GM10847 (cell line): ENCODE results near the gene PLEKHF1.
A peak's percentile ranks its signal among the peaks of the same experiment; 100 is the strongest.

ENCODE experiments used
- POLR2A ChIP-seq: IDR thresholded peaks from 2 replicates; pipeline ENCODE4 v1.6.1; 2011; ENCODE audit not compliant: insufficient read length; ENCODE audit errors: extremely low read depth

Gene PLEKHF1

DNA sequence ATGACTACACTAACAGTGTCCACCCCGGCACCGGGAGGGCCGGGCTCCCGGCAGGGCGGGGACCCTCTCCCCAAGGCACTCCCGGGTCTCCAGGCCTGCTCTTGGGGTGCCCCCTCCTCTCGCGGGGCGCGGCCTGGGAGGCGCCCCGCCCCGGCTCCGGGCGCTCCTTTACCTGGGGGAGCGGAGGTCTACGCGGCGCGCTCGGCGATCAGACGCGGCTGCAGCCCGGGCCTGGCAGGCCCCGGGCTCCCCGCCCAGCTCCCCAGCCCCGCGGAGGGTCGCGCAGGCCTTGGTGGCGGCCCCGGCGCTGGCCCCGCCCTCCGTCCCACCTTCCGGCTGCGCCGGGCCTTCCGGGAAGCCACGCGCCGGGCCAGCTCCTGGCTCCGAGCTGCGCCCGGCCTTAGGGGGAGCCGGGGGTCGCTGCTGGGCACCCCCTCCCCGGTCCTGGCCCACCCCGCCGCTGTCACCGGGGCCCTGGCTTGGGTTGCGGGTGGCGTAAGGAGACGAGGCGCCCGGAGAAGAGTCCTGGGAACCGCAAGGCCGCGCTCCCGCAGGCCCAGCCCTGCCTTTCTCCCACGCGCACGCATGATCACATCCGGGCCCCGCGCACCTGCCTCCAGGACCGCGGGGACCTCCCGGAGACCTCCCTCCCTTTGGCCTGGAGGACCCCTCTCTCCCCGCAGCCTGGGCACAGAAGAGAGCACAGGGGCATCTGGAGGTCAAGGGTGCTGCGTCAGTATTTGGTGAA, 49.9 kb downstream of the PLEKHF1 start, which contains the start of gene C19orf12:
TSS of gene C19orf12 (minus strand) at position 309 of the 748 bp plus-strand sequence. CDS start 6,848 bp downstream, outside the sequence.
- peak; percentile 78 for TF ChIP-seq POLR2A

DNA sequence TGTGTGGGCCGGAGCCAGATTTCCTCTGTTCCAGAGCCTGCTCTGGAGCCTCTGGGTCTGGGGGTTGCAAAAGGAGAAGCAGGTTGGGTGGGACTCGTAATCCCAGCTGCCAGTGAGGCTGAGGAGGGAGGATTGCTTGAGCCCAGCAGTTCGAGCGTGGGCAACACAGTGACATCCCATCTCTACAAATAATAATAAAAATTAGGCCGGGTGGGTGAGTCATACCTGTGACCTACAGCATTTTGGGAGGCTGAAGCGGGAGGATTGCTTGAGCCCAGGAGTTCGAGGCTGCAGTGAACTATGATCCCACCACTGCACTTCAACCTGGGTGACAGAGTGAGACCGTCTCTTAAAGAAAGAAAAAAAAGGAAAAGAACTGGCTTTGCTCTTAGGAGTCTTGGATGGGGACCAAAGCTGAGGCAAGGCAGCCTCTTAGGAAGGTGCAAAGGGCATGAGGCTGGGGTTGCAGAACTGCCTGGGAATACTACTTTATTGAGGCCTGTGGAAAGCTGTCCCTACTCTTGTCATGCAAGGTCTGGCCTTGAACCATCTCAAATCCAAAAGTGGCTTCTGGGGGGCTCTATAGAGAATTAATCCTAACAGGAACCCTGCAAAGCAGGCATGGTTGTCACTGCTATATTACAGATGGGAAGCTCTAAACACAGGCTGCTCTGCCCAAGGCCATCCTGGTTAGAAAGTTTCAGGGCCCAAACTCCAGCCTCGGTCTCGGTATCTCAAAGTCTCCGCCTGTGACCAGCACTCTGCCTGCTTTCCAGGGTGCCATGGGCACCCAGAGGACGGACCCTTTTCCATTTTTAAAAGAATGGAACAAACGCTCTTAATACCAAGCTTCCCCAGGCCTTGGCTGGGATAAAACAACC, 50.7 kb downstream of the PLEKHF1 start:
- TF ChIP-seq POLR2A = no peak

DNA sequence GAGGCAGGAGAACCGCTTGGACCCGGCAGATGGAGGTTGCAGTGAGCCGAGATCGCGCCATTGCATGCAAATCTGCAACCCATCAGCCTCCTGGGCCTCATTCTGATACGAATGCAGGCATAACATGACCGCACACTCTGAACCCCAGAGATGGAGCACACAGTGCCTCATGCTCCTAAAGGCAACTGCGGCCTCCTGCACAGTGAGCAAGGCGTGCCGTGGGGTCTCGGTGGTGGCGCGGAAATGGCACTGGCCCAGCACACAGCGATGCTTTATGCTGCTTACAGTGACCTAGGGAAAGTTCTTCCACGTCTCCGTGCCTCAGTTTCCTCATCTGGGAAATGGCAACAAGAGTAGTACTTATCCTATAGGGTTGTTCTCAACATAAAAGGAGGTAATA, 51.8 kb downstream of the PLEKHF1 start:
- no peak for TF ChIP-seq POLR2A

DNA sequence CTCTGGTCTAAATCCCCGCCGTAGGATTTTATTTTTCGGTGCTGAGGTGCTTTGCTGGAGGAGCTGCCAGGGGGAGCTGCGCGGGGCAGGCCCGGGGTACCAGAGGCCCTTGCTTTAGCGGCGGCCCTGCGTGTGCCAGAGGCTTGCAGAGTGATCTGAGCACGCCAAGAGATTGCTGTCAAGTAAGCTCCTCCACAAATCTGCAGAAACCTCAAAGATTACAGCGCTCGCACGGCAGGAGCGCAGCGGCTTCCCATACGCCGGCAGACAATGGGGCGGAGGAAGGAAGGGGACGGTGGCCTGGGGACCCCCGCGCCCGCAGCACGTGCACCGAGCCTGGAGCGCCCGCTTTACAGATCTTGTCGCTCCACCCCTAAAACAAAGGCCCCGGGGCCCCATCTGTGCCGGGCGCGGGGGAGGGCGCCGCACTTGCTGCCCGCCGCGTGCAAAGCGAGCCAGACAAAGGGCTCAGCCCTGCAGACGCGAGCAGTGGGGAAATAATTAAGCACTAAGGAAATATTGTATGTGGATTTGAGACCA, 58.9 kb downstream of the PLEKHF1 start:
- TF ChIP-seq POLR2A = no peak

DNA sequence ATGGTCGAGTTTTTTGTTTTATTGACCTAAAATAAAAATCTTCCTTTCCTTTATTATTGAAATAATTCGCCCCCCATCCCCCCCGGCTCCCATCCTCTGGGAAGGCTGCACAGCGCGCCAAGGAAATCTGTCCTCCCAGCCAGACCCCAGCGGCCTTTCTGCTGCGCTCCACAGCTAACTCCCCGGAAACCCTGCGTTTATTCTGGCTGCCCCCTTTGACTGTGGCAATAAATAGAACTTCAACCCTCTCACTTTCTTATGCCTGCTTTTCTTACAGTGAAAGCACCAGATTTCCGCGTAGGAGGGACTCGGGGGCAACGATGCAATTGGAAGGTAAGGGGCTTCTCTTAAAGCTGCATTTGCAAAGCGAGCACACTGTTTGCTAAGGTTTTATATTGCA, 59.5 kb downstream of the PLEKHF1 start:
- no peak for TF ChIP-seq POLR2A
